A673 (cell line): ENCODE measurements around the gene PRKG1. TPM values are rescaled to one million over a fixed set of nuclear protein-coding genes. Genes with fewer than 3 reads are reported as not detected.

Experiments
- BruUV-seq: library from RNA; stranded (reverse); fragments of 400-500 nt; replicated peaks from 2 replicates; lab custom pipeline; 2021; lab: Mats Ljungman, UMichigan
- CTCF ChIA-PET: fragments of 300-600 bp; sonication (Branson Sonifier 250); formaldehyde crosslinking; loops from one replicate; lab custom pipeline; 2022; ENCODE audit warnings: antibody characterized with exemption; lab: Charles Lee
- POLR2A ChIA-PET: fragments of 300-600 bp; sonication (Branson Sonifier 250); formaldehyde crosslinking; loops from one replicate; lab custom pipeline; 2022; ENCODE audit warnings: antibody characterized with exemption; ENCODE audit not compliant: low non-redundant PET; lab: Charles Lee
- DNase-seq: peaks from one replicate; pipeline ENCODE4 v3.0.0-alpha.2; 2015; ENCODE audit warnings: low spot score
- H3K27ac ChIP-seq: fragments of 200-600 bp; sonication (generic); 2 replicates; pipeline ENCODE4 v1.5.1; 2016; ENCODE audit warnings: mixed run types, low read depth, mild to moderate bottlenecking, mixed read lengths, antibody characterized with exemption, low read length; ENCODE audit not compliant: poor library complexity, severe bottlenecking
- H3K27me3 ChIP-seq: fragments of 200-600 bp; sonication (generic); replicated peaks from 2 replicates; pipeline ENCODE4 v1.6.1; 2017; ENCODE audit warnings: mixed run types, low read depth, mild to moderate bottlenecking, mixed read lengths, antibody characterized with exemption, low read length; ENCODE audit not compliant: insufficient read depth, poor library complexity
- H3K36me3 ChIP-seq: fragments of 200-600 bp; sonication (generic); 2 replicates; pipeline ENCODE4 v1.6.1; 2016; ENCODE audit warnings: mixed run types, mild to moderate bottlenecking, mixed read lengths, antibody characterized with exemption, low read length; ENCODE audit not compliant: insufficient read depth, poor library complexity, severe bottlenecking
- H3K4me1 ChIP-seq: fragments of 200-600 bp; sonication (generic); 2 replicates; pipeline ENCODE4 v1.6.1; 2017; ENCODE audit warnings: mixed run types, mild to moderate bottlenecking, mixed read lengths, antibody characterized with exemption, low read length; ENCODE audit not compliant: insufficient read depth, poor library complexity, severe bottlenecking
- H3K4me3 ChIP-seq: fragments of 200-600 bp; sonication (generic); 2 replicates; pipeline ENCODE4 v1.5.1; 2016; ENCODE audit warnings: low read depth, mixed run types, mild to moderate bottlenecking, mixed read lengths, low read length; ENCODE audit not compliant: poor library complexity, severe bottlenecking
- H3K9me3 ChIP-seq: fragments of 200-600 bp; sonication (generic); 2 replicates; pipeline ENCODE4 v1.6.1; 2016; ENCODE audit warnings: mixed run types, low read depth, mild to moderate bottlenecking, mixed read lengths, antibody characterized with exemption, low read length; ENCODE audit not compliant: poor library complexity, severe bottlenecking
- CTCF ChIP-seq: fragments of 300-800, 200-600 bp; sonication (generic); conservative IDR thresholded peaks from 2 replicates; pipeline ENCODE4 v1.5.1; 2017; ENCODE audit warnings: low read depth, mild to moderate bottlenecking, antibody characterized with exemption, low read length, moderate library complexity, mixed read lengths
- EZH2 ChIP-seq: fragments of 200-600 bp; sonication (generic); IDR thresholded peaks from 2 replicates; pipeline ENCODE4 v1.6.1; 2017; ENCODE audit warnings: borderline replicate concordance, low read depth, mild to moderate bottlenecking, mixed read lengths, antibody characterized with exemption, low read length; ENCODE audit not compliant: poor library complexity, severe bottlenecking
- intact Hi-C: fragments of 100-400 bp; cut with micrococcal nuclease; formaldehyde crosslinking; loops from one replicate; pipeline ENCODE4 v1.10.0; 2022; ENCODE audit not compliant: unreplicated experiment
- total RNA-seq: library from RNA; stranded (reverse); gene quantifications from 2 replicates; pipeline ENCODE4 v1.2.3, GENCODE V29; 2021

PRKG1 gene
- total RNA-seq, 1 experiment from 2014 or later: 0.58 TPM

- ChIA-PET POLR2A (no interaction called here), CTCF (no interaction called here)
- H3K9me3 ChIP-seq: no peaks in the 10 kb centered on the region
- no peak for TF ChIP-seq EZH2
- TF ChIP-seq CTCF: no peak
- BruUV-seq: no TSS peak
- no peaks in the 10 kb centered on the region for H3K27me3 ChIP-seq
- intact Hi-C loops: no loop called here
- no peak for DNase-seq
- no peak overlapping the region for H3K4me3 ChIP-seq
- no peaks in the 10 kb centered on the region for H3K36me3 ChIP-seq
- no peak overlapping the region for H3K27ac ChIP-seq
- H3K4me1 ChIP-seq: no peaks in the 10 kb centered on the region
Observed at GRCh38 chr10:51397244-51397643, 323.0 kb downstream of the PRKG1 start.

- CTCF ChIA-PET: no interaction called here
- no TSS peak for BruUV-seq
Observed at GRCh38 chr10:51397695-51398094, 323.4 kb downstream of the PRKG1 start.

GRCh38 chr10:51399840-51400239 lies 325.6 kb downstream of the PRKG1 start:
- no peaks in the 10 kb centered on the region for H3K36me3 ChIP-seq
- TF ChIP-seq EZH2: no peak
- no peak for TF ChIP-seq CTCF
- H3K4me1 ChIP-seq: no peaks in the 10 kb centered on the region
- H3K4me3 ChIP-seq: no peak overlapping the region
- POLR2A ChIA-PET: no interaction called here
- no peak overlapping the region for H3K27ac ChIP-seq
- H3K9me3 ChIP-seq: no peaks in the 10 kb centered on the region
- intact Hi-C loops: no loop called here
- no peaks in the 10 kb centered on the region for H3K27me3 ChIP-seq
- DNase-seq: no peak
- CTCF ChIA-PET: no interaction called here
- BruUV-seq: no TSS peak

More at GRCh38 chr10:51397695-51398094, 323.4 kb downstream of the PRKG1 start:
- Histone ChIP-seq H3K27me3 (no peaks in the 10 kb centered on the region), H3K4me3 (no peak overlapping the region), H3K9me3 (no peaks in the 10 kb centered on the region), H3K27ac (no peak overlapping the region), H3K4me1 (no peaks in the 10 kb centered on the region), H3K36me3 (no peaks in the 10 kb centered on the region)
- TF ChIP-seq EZH2 (no peak), CTCF (no peak)
- intact Hi-C loops: no loop called here
- no peak for DNase-seq
- POLR2A ChIA-PET: no interaction called here
